GM12873 (cell line): ENCODE results near the gene ZNF782.

ENCODE experiments used
- TF ChIP-seq, protein P1 (sequence below): IDR thresholded peaks from 2 replicates; pipeline ENCODE4 v1.5.1; 2012; ENCODE audit warnings: low read depth, mild to moderate bottlenecking, moderate library complexity, low read length, control low read depth; ENCODE audit not compliant: insufficient read depth; ENCODE audit errors: missing control alignments

ZNF782 gene

GRCh38 chr9:96853781-96854650 lies at the start of gene ZNF782:
Gene ZNF782 (minus strand): TSS chr9:96854514. CDS start chr9:96851961, 2,553 bp downstream.
- TF ChIP-seq, protein P1, sequence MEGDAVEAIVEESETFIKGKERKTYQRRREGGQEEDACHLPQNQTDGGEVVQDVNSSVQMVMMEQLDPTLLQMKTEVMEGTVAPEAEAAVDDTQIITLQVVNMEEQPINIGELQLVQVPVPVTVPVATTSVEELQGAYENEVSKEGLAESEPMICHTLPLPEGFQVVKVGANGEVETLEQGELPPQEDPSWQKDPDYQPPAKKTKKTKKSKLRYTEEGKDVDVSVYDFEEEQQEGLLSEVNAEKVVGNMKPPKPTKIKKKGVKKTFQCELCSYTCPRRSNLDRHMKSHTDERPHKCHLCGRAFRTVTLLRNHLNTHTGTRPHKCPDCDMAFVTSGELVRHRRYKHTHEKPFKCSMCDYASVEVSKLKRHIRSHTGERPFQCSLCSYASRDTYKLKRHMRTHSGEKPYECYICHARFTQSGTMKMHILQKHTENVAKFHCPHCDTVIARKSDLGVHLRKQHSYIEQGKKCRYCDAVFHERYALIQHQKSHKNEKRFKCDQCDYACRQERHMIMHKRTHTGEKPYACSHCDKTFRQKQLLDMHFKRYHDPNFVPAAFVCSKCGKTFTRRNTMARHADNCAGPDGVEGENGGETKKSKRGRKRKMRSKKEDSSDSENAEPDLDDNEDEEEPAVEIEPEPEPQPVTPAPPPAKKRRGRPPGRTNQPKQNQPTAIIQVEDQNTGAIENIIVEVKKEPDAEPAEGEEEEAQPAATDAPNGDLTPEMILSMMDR, result no peak

GRCh38 chr9:96892131-96892530 lies 37.8 kb upstream of the ZNF782 start:
- TF ChIP-seq, protein P1, result no peak

- TF ChIP-seq, protein P1, result no peak
Observed at GRCh38 chr9:96888591-96888990, 34.3 kb upstream of the ZNF782 start.

- TF ChIP-seq, protein P1, result no peak
Observed at GRCh38 chr9:96885424-96885823, 31.1 kb upstream of the ZNF782 start.

DNA sequence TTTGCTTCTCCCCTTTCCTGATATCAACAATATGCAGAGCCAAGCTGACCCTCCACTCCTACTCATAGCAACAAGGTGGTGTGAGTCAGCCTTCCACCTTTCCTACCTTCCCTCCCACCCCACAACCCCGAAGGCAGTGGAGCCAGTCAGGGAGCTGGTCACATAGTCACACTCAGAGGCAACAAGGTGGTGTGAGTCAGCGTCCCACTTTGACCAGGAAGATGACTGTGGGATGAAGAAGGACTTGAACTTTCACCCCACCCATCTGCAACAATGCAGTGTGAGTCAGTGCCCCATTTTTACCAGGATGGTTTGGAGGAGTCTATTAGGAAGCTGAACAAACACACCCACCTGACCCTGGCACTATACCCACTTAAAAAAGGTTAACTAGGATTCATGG lies 30.1 kb upstream of the ZNF782 start:
- TF ChIP-seq, protein P1, result no peak

GRCh38 chr9:96883922-96884321 lies 29.6 kb upstream of the ZNF782 start:
- TF ChIP-seq, protein P1, result no peak

GRCh38 chr9:96877269-96877668 lies 23.0 kb upstream of the ZNF782 start:
- TF ChIP-seq, protein P1, result no peak
